Aorta (tissue), 5 donors: ENCODE results near the gene KCNMA1. TPM values are rescaled to one million over a fixed set of nuclear protein-coding genes. Genes with fewer than 3 reads are reported as not detected.

Experiments used
- ATAC-seq: fragments of 200-7000 bp; cut with Tn5 transposase; one replicate; pipeline ENCODE4 v1.9.1; 2022; ENCODE audit warnings: moderate library complexity; ENCODE audit not compliant: low FRiP score
- DNase-seq, 2 donors: peaks; one replicate each; pipeline ENCODE4 v3.0.0-alpha.2; 2020
- H3K27ac ChIP-seq, 2 donors: one replicate each; pipeline ENCODE4 v1.5.1; 2013; ENCODE audit warnings: low read length in 2 of 2, mild to moderate bottlenecking in 2 of 2, moderate library complexity in 2 of 2, control low read depth in 1 of 2, inconsistent platforms in 1 of 2, low read depth in 1 of 2
- H3K27me3 ChIP-seq, 2 donors: one replicate each; pipeline ENCODE4 v1.6.1; 2013; ENCODE audit warnings: control low read depth in 1 of 2, low read length in 1 of 2, mild to moderate bottlenecking in 1 of 2, moderate library complexity in 1 of 2; ENCODE audit not compliant: insufficient read depth in 2 of 2, control insufficient read depth in 1 of 2
- H3K36me3 ChIP-seq, 2 donors: one replicate each; pipeline ENCODE4 v1.6.1; 2013; ENCODE audit warnings: control low read depth in 1 of 2, low read length in 1 of 2, mild to moderate bottlenecking in 1 of 2; ENCODE audit not compliant: insufficient read depth in 2 of 2, control insufficient read depth in 1 of 2
- H3K4me1 ChIP-seq, 2 donors: one replicate each; pipeline ENCODE4 v1.6.1; 2013; ENCODE audit warnings: low read length in 2 of 2, control low read depth in 1 of 2, mild to moderate bottlenecking in 1 of 2, moderate library complexity in 1 of 2; ENCODE audit not compliant: insufficient read depth in 2 of 2, control insufficient read depth in 1 of 2
- H3K4me3 ChIP-seq, 2 donors: one replicate each; pipeline ENCODE4 v1.5.1; 2013; ENCODE audit warnings: low read length in 2 of 2, control low read depth in 1 of 2, mild to moderate bottlenecking in 1 of 2
- H3K9me3 ChIP-seq: one replicate; pipeline ENCODE4 v1.6.1; 2013; ENCODE audit warnings: mild to moderate bottlenecking, low read length; ENCODE audit not compliant: control insufficient read depth
- WGBS, 2 donors: extraction: QIAGEN DNeasy Blood & Tissue Kit; methylation state at CpG; one replicate each; pipeline ENCODE4 v1.1.7; 2013; 5-methylcytosine and 5-hydroxymethylcytosine counted together
- intact Hi-C, 2 donors: fragments of 100-400 bp; cut with DNase I; formaldehyde crosslinking; loops; one replicate each; pipeline versions ENCODE4 v1.14.2 to v1.15.0; 2022
- polyA plus RNA-seq, 2 donors: library from polyadenylated mRNA; stranded (reverse); fragments of 200-250 nt; gene quantifications; one replicate each; pipeline ENCODE4 v1.2.3, GENCODE V29; 2013
- total RNA-seq, 2 donors: library from RNA; stranded (reverse); fragmentation: NEBNext Ultra II Directional; extraction: Animal tissue kit (Norgen Biotek cat#: 25700); gene quantifications; one replicate each; pipeline ENCODE4 v1.2.1, GENCODE V29; 2021
- donor health status: healthy with polysubstance abuse.
- donor health status: Bipolar disorder and iron deficiency.
- donor health status: DM: no; HTN: no; CAD: no.
- donor health status: DM: no; HTN: no; CAD: no.
- donor health status: DM: yes; HTN: yes; CAD: no.

KCNMA1 gene
- total and polyA plus RNA-seq, 4 donors = 36.8 to 163 (median 125) TPM

DNA sequence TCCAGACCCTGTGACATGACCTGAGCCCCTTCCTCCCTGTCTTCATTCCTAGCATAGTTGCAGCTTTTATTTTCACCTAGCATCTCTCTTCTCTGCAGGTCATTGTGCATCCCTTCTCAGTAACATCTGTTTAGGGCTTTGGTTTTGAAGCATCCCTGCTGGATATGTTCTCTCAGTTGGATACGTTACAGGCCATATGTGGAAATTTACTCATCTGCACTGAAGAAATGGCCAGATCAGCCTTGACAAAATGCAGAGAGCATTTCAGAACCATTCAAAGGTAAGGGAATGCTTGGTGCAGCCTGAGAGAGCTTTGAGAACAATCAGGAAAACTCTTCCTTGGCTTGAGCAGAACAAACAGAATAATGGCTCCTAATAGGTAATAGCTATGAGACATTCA is 647.0 kb downstream of the KCNMA1 start:
- Histone ChIP-seq H3K36me3 (peaks cover 2 to 5% of the 10 kb centered on the region in 2 donors), H3K4me3 (no peak overlapping the region), H3K27ac (no peak overlapping the region), H3K4me1 (peaks cover 4 to 15% of the 10 kb centered on the region in 2 donors), H3K27me3 (no peaks in the 10 kb centered on the region), H3K9me3 (no peaks in the 10 kb centered on the region)
- ATAC-seq (no peak), DNase-seq (no peak)
- 97 to 98% methylated on average over 1 of the region's 1 CpG for WGBS, 2 donors
- intact Hi-C loops = no loop called here

GRCh38 chr10:76984559-76985443 is 652.8 kb downstream of the KCNMA1 start:
- H3K27ac ChIP-seq = no peak overlapping the region
- WGBS, 2 donors = 12 to 15% methylated on average over 6 of the region's 6 CpGs
- H3K9me3 ChIP-seq = no peaks in the 10 kb centered on the region

GRCh38 chr10:76983624-76984023 is 654.0 kb downstream of the KCNMA1 start:
- no peak overlapping the region for H3K4me3 ChIP-seq
- ATAC-seq = no peak
- no peak overlapping the region for H3K27ac ChIP-seq
- H3K27me3 ChIP-seq = no peaks in the 10 kb centered on the region
- no peaks in the 10 kb centered on the region for H3K36me3 ChIP-seq
- 92 to 93% methylated on average over 3 of the region's 3 CpGs for WGBS, 2 donors
- H3K4me1 ChIP-seq = no peaks in the 10 kb centered on the region
- DNase-seq = no peak
- no peaks in the 10 kb centered on the region for H3K9me3 ChIP-seq
- intact Hi-C loops = loop anchor here in 1 of 2 donors (10.0 kb wide), 2 partner anchors 309 to 1579 kb away; partner anchors contain the start of gene ZNF503

More at GRCh38 chr10:76984559-76985443, 652.8 kb downstream of the KCNMA1 start:
- ATAC-seq (peak; percentile 80), DNase-seq (peak; percentile 71 to 86)
- Histone ChIP-seq H3K27me3 (no peaks in the 10 kb centered on the region), H3K4me1 (no peaks in the 10 kb centered on the region), H3K36me3 (no peaks in the 10 kb centered on the region), H3K4me3 (no peak overlapping the region)
- intact Hi-C loops = loop anchor here in 1 of 2 donors (5.0 to 10.0 kb wide), 3 partner anchors 310 to 1580 kb away; partner anchors contain the start of gene ZNF503

DNA sequence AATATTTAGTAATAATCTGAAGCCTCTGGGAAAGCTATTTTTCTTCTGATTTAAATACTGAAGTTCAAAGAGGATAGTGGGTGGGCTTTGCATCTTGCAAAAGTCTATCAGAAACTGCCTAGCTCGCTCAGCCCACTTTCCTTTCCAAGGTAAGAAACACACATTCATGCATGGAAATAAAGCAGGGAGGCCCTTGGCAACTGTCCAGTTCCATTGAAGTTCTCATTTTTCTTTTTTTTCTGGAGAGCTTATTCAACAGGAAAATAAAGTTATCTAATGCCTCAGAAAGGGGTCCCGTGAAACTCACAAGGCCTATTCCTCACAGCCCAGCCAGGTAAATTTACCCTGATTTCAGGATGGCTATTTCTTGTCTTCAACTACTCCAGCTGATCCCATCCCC is 654.9 kb downstream of the KCNMA1 start:
- Histone ChIP-seq H3K27ac (no peak overlapping the region), H3K4me3 (no peak overlapping the region), H3K27me3 (no peaks in the 10 kb centered on the region), H3K36me3 (peaks cover 0 to 1% of the 10 kb centered on the region in 2 donors), H3K4me1 (no peaks in the 10 kb centered on the region), H3K9me3 (no peaks in the 10 kb centered on the region)
- ATAC-seq (no peak), DNase-seq (no peak)
- 57 to 67% methylated on average over 2 of the region's 2 CpGs for WGBS, 2 donors
- intact Hi-C loops = loop anchor here in 1 of 2 donors (10.0 kb wide), 2 partner anchors 308 to 1578 kb away; partner anchors contain the start of gene ZNF503

GRCh38 chr10:76981251-76981650 is 656.4 kb downstream of the KCNMA1 start:
- Histone ChIP-seq H3K4me3 (no peak overlapping the region), H3K27me3 (no peaks in the 10 kb centered on the region), H3K36me3 (peaks cover 0 to 2% of the 10 kb centered on the region in 2 donors), H3K27ac (no peak overlapping the region), H3K9me3 (no peaks in the 10 kb centered on the region), H3K4me1 (no peaks in the 10 kb centered on the region)
- intact Hi-C loops = loop anchor here in 1 of 2 donors (10.0 kb wide), 2 partner anchors 306 to 1576 kb away; partner anchors contain the start of gene ZNF503
- ATAC-seq (no peak), DNase-seq (no peak)
- 89% methylated on average over 7 of the region's 7 CpGs for WGBS, 2 donors

DNA sequence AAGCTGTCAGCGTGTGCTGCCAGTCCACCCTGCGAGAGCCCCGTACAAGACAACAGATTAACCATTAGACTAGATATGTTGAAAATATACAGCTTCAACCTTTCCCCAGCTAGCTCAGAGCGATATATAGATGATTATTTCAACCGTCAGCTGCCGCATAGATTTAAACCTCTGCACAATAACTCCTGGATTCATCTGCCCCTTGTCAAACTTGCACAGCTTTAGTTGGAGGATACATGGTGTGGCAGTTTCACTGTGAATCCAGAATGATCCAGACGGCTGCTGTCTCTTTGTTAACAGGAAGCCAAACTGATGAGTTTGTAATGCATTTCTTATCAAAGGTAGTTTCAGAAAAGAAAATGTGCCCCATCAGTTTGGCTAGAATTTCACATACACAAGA is 659.7 kb downstream of the KCNMA1 start:
- Histone ChIP-seq H3K27me3 (no peaks in the 10 kb centered on the region), H3K9me3 (no peaks in the 10 kb centered on the region), H3K4me1 (no peaks in the 10 kb centered on the region), H3K36me3 (peaks cover 0 to 4% of the 10 kb centered on the region in 2 donors), H3K4me3 (no peak overlapping the region), H3K27ac (no peak overlapping the region)
- DNase-seq (no peak), ATAC-seq (no peak)
- intact Hi-C loops = no loop called here
- 95 to 96% methylated on average over 7 of the region's 7 CpGs for WGBS, 2 donors

GRCh38 chr10:76977046-76977445 is 660.6 kb downstream of the KCNMA1 start:
- H3K4me3 ChIP-seq = no peak overlapping the region
- H3K27ac ChIP-seq = no peak overlapping the region
- no peaks in the 10 kb centered on the region for H3K27me3 ChIP-seq
- H3K4me1 ChIP-seq = no peaks in the 10 kb centered on the region
- intact Hi-C loops = no loop called here
- no peaks in the 10 kb centered on the region for H3K9me3 ChIP-seq
- DNase-seq (no peak), ATAC-seq (no peak)
- peaks cover 0 to 4% of the 10 kb centered on the region in 2 donors for H3K36me3 ChIP-seq
- WGBS, 2 donors = 94 to 97% methylated on average over 3 of the region's 3 CpGs

DNA sequence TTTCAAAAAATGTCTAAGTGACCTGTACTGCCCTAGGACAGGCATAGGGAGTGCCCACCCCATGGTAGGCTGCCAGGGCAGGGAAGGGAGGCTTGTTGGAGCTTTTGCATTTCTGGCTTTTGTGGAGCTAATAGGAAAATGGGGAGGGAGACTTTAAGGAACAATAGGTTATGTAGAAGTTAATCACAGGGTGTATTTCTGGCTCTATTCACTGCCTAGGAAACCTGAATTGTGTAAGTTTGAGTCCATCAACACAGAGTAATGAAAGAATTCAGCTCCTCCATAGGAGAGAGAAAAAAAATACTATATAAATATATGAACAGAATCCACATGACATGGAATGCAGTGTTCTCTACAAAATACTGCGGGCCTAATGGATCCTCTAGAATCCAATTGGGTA is 661.5 kb downstream of the KCNMA1 start:
- DNase-seq (no peak), ATAC-seq (no peak)
- Histone ChIP-seq H3K36me3 (peaks cover 0 to 4% of the 10 kb centered on the region in 2 donors), H3K27ac (no peak overlapping the region), H3K4me1 (no peaks in the 10 kb centered on the region), H3K9me3 (no peaks in the 10 kb centered on the region), H3K4me3 (no peak overlapping the region), H3K27me3 (no peaks in the 10 kb centered on the region)
- 91 to 100% methylated on average over 1 of the region's 1 CpG for whole genome bisulfite sequencing, 2 donors
- intact Hi-C loops = no loop called here

GRCh38 chr10:76975126-76975525 is 662.5 kb downstream of the KCNMA1 start:
- ATAC-seq (no peak), DNase-seq (no peak)
- no peak overlapping the region for H3K4me3 ChIP-seq
- 68 to 81% methylated on average over 6 of the region's 6 CpGs for WGBS, 2 donors
- H3K36me3 ChIP-seq = peaks cover 0 to 4% of the 10 kb centered on the region in 2 donors
- H3K9me3 ChIP-seq = no peaks in the 10 kb centered on the region
- no peaks in the 10 kb centered on the region for H3K27me3 ChIP-seq
- no peak overlapping the region for H3K27ac ChIP-seq
- intact Hi-C loops = no loop called here
- no peaks in the 10 kb centered on the region for H3K4me1 ChIP-seq
